Endometrial microvascular endothelial cells (primary cell): ENCODE results near the gene ANKS1B. TPM values are rescaled to one million over a fixed set of nuclear protein-coding genes. Genes with fewer than 3 reads are reported as not detected.
"Not testable (repeated sequence)": the region's sequence is repeated elsewhere in the genome, so short reads cannot be mapped to it uniquely, and the experiment has no call there.

Experiments
- in situ Hi-C: cut with HindIII; loops from 2 replicates; pipeline ENCODE4 v1.10.0; 2017; ENCODE audit warnings: low sequenced_read_pairs, low pct_unique_long_range_greater_than_20kb; ENCODE audit errors: inconsistent ontology term
- total RNA-seq: library from RNA; depleted of rRNA; stranded (reverse); fragments of >200 nt; gene quantifications from one replicate; pipeline ENCODE4 v1.2.3, GENCODE V29; 2015; ENCODE audit errors: inconsistent ontology term

Gene ANKS1B
- total RNA-seq, 1 donor from 2014 or later = not detected

DNA sequence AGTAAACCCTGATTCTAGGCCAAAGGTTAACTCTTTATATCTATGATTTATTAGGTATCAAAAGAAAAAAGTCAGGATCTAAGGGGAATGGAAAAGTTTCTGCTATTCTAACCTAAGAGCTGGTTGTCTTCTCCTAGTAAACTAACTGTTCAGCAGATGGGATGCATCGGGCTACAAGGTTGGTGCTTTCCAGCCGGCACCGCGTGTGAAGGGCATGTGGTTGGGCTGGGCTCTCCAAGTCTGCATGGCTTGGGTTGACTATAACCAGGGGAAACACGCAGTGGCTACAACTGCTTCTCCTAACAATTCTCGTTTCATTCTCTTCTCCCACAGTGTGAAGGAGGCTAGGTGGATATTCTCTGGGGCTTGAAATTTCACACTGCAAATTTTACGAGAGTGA is 985.2 kb downstream of the ANKS1B start:
- in situ Hi-C loops = no loop called here

DNA sequence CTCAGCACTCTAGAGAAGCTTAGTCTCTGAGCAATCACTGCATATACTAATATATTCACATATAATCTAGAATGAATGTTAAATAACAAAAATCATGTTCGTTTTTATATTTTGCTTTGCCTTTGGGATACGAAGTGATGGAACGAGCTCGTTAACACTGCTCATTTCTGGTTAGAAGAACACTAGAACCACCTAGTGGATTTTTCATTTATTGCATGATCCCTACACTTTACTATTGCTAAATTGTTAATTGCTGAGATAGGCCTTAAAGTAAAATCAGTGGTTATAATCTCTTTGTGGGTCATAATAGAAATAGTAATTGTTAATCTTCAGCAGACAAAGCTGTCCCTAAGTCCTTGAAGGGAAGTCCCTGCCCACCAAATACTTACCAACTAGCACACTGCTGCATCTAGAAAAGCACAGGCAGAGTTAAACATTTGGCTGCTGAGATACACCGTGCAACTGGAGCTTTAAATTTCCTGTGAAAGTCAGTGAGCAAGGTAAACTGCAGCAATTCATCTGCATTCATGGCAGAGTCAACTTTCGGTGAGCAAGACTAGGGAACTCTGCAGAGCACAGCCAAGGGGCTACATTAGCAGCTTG is 985.9 kb downstream of the ANKS1B start:
- in situ Hi-C loops = no loop called here

DNA sequence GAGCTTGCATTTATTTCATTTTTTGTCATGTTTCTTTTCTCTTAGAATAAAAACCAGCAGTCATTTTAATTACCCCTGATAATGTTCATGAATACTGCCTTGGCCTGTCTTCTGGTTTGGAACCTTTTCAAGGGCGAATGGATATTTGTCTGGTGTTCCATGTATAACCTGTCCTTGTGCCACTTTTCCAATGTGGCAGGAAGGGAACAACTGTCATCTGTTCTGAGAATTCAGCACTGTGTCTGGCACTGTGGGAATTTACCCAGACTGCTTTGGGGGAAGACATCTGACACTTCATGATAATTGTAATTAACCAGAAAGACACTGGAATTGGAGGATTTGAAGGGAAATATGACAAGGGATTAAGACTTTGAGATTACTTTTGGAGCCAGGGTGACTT is 986.8 kb downstream of the ANKS1B start:
- in situ Hi-C loops = no loop called here

DNA sequence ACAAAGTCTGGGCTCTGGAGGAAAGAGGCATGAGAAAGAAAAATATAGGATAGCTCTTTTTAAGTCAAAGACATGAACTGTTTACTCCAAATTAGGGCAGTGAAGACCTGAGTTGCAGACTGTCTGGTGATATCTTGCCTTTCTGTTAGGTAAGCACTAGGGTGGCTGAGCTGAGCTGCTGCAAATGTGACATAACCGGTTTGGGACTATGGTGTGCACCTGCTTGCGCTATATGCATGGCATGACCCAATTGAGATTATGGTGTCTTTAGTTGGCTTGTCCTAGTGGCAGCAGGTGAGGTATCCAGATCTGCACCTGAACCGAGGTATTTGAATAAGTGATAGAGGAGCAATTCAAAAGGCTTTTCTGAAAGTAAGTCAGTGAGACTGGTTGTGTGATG is 994.1 kb downstream of the ANKS1B start:
- in situ Hi-C loops = no loop called here

DNA sequence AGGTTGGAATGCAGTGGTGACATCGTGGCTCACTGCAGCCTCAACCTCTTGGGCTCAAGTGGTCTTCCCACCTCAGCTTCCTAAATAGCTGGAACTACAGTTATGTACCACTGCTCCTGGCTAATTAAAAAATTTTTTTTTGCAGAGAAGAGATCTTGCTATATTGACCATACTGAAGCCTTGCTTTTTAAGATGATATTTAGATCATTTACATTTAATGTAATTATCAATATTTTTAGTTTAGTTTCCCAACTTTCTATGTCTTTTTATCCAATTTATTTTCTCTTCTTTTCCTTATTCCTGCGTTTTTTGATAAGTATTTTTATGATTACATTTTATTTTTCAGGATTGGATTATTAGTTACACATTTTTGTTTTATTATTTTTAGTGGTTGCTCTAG is 999.6 kb downstream of the ANKS1B start:
- in situ Hi-C loops = no loop called here

DNA sequence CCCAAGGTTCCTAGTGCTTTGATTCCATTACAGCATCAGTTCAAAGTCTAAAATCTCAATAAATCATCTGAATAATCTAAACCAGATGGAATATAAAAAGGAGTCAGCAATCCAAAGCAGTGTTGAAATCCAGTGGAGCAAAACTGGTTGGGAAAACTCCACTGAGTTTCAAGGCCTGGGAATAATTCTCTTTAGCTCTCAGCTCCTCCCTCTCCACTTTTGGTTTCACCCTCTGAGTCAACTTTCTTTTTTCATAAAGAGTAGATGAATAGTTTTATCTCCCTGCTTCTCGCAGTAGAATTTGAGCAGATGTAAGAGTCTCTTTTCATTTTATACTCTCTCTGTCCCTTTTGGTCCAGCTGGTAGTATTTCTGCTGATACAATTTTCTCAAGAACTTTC is 1001.1 kb downstream of the ANKS1B start:
- in situ Hi-C loops = no loop called here

DNA sequence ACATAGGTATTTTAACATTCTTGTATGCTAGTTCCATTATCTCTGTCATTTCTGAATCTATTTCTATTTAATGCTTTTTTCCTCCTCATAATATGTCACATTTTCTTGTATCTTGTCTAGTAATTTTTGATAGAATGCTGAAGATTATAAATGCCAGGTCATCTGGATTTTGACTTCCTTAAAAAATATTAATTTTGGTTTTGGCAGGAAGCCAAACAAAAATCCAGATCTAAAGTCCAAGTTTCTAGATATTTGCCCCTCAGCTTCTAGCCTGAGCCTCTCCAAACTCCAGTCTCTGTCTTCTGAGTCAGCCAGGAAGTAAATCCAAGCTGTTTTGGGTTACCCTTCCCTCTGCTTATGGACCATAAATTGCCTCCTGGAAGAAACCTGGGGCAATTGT is 1004.2 kb downstream of the ANKS1B start:
- in situ Hi-C loops = no loop called here

DNA sequence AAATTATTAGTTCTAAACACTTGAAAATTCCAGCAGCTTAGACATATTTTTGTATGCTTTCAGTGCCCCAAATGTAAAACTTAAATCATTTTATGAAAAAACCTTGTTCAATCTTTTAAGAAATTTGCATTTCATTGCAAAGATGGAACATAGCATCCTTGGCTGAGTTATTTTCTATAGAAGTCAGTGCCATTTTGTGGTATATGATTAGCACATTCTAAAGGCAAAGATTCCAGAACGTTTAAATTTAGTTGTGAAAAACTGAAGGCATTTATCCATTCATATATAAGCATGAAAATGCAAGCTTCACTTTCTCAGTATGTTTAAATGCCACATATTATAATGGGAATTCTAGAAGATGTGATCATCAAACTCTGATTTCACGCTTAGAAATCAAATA is 1007.5 kb downstream of the ANKS1B start:
- in situ Hi-C loops = no loop called here

DNA sequence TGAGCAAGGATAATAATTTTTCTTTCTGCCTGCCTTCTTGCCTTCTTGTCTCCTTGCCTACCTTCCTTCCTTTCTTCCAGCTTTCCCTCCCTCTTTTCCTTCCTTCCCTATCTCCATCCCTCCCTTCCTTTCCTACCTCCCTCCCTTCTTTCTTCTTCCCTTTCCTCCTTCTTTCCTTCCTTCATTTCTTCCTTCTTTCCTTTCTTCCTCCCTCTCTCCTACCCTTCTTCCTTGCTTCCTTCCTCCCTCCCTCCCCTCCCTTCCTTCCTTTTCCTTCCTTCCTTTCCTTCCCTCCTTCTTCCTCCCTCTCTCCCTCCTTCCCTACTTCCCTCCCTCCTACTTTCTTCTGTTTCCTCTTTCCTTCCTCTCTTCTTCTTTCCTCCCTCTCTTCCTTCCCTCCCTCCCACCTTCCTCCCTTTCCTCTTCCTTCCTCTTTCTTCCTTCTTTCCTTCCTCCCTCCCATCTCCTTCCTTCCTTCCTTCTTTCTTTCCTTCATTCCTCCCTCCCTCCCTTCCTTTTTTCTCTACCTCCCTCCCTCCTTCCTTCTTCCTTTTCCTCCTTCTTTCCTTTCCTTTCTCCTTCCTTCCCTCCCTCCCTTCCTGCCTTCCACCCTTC is 1009.9 kb downstream of the ANKS1B start:
- in situ Hi-C loops = no loop called here

DNA sequence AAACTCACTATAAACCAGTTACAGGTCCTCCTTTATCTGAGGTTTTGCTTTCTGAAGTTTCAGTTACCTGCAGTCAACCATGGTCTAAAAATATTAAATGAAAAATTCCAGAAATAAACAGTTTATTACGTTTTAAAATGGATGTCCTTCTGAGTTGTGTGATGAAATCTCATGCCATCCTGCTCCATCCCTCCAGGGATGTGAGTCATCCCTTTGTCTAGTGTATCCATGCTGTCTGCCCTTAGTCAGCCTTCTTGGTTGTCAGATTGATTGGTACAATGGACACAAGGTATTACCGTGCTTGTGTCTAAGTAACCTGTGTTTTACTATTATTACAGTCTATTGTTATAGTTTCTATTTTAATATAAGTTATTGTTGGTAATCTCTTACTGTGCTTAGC is 1011.3 kb downstream of the ANKS1B start:
- in situ Hi-C loops = no loop called here

DNA sequence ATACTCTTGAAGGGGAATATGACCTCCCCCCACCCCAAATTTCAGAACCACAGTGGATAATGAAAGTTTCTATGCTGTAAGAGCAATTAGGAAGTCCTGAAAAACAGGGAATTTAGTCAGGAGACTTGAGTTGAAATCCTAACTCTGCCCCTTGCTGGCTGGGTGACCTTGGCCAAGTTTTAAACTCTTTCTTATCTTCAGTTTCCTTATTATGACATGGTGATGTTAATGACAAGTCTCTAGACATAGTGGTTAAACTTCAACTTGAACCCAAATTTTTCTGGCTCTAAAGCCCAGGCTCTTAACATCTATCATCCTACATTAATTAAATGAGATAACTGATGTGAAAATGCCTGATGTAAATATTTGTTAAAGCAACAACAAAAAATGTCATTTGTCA is 1013.8 kb downstream of the ANKS1B start:
- in situ Hi-C loops = no loop called here

DNA sequence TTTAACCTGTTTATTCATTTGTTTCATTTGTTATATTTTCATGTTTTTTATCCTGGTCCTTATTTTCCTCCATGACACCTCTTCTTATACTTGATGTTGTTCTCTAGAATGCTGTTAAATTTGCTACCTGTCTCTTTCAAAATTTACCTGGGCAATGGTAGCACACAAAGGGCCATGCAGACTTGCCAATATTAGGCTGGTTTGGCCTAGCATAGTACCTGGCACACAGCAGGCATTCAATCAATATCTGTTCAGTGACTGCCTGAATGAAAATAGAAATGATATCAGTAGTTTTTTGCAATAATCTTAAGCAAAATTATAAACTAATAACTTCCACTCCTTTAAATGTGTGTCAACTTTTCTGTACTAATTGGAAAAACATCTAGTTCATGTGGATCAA is 1014.5 kb downstream of the ANKS1B start:
- in situ Hi-C loops = no loop called here

DNA sequence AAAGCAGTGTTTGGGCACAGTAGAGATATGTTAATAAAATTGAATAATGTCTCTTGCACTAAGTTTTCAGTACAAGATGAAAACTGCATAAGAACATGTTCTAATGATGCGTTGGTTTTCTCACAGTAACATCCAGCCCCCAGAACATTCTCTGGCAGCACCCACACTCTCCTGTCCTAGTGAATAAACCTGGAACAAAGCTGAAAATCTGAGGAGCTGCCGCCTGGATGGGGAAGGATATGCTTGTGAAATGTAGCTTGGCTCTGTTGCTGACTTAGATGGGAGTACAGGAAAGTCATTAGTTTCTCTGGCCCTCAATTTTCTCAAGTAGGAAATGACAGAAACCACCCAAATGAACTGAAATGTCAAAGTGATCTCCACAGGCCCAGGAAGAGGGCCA is 1015.8 kb downstream of the ANKS1B start:
- in situ Hi-C loops = no loop called here

DNA sequence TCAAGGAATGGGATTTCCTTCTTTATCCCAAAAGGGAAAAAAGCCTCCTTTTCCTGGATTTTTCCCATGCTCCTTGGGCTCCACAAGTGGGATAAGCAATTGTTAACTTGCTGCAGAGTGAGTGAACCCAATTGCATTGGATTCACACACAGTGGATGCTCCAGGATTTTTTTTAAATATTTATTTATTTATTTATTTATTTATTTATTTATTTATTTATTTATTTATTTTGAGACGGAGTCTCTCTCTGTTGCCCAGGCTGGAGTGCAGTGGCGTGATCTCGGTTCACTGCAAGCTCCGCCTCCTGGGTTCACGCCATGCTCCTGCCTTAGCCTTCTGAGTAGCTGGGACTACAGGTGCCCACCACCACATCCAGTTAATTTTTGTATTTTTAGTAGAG is 1027.6 kb downstream of the ANKS1B start:
- in situ Hi-C loops = not testable (repeated sequence)

DNA sequence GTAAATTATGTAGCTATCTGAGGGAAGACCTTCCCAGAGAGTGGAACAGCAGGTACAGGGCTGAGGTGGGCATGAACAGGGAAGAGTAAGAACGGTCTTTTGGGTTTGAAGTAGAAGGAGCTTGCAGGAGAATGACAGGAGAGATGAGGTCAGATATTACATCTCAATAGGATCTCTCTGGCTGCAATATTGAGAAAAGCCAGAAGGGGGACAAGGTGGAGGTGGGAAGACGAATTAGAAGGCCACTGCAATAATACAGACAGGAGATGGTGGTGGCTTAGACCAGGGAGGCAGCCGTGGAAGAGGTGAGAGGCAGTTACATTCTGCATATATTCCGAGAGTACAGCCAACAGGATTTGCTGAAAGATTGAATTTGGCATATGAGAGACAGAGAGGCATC is 1029.5 kb downstream of the ANKS1B start:
- in situ Hi-C loops = no loop called here

DNA sequence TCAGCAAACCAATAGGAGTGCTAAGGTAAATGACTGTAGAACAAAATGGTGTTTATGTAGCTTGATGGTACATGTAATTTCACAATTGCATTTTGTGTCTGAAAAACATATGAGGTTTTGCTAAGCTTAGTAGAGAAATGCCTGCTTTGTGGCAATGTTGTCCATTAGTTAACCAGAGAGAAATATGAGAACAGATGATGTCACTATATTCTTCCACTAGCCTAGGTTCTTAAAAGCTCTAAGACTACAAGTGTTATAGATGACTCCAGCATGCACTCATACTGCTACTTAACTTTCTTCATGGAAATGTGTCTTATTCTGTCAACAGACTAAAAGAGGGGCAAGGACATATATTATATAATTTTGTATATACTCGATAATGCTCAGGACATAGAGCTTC is 1030.2 kb downstream of the ANKS1B start:
- in situ Hi-C loops = no loop called here

DNA sequence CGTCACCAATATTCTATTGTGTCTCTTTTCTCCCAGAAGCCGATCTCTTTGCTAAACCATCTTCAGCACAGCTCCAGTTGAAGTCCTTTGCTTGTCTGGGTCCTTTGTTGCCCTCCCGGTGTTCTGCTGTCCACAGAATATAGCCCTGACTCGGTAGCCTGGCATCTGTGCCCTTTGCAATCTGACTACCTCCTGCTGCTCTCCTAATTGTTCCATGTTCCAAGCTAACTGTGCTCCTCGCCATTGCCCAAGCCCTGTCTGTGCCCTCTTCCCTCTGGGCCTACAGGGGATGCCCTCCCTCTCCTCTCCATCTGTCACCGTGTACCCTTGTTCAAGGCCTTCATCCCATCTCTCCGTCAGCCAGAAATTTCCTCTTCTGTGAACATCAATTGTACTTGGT is 1033.3 kb downstream of the ANKS1B start:
- in situ Hi-C loops = no loop called here

DNA sequence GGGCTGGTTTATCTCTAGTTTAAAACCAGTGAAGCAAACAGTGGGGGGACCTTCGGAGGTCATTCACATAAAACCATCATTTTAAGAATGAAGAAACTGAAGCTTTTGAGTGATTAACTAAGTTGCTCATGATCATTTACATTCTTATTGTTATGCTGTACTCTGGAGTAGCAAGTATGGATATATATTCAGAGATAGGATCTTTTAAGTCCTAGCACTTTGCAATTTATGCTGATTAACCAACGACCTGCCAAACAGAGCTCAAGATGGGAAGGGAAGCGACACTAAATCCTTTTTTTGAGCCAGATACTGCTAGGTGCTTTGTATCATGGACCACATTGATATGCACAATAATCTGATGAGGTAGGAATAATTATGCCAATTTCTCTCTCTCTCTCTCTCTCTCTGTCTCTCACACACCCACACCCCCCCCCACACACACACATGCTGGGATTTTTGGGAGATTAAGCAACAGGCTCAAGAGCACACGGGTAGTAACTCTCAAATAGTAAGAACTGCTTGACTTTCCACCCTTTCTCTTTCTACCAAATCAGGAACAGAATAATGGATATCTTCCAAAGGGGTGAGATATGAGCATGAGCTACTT is 1036.3 kb downstream of the ANKS1B start:
- in situ Hi-C loops = no loop called here

DNA sequence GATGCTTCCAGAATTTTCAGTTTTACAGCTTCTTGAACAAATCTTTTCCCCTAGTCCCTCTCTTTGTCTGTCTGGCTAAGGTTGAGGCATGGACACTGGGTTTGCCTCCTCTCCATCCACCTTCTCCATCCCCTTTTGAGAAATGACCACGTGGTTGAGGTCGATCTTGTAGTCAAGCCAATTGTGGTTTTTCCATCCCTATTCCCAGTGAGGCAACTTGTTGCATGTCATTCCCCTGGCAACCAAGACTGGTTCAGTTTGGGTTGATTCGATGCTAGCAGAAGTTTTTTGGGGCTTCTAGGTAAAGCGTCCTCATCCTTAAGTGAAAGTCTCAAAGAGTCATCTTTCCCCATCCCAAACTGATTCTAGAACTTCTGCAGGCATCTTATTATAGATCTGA is 1038.9 kb downstream of the ANKS1B start:
- in situ Hi-C loops = no loop called here

DNA sequence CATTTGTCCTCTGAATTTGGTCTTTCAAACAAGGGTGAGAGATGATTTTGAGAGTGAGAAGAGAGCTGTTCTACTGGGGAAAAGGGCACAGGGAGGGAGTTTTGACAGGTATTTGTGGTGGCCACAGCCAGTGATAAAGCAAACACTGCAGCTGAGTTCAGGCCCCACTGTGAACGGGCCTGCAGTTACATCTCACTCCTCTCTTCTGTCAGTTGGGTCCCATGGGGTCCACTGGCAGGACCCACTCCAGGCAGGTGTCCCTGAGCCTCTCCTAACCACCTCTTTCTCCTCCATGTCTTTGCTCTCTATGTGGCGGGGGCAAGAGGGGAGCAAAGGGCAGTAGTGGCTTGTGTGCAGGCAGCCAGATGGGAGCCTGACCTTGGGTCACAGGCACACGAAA is 1044.8 kb downstream of the ANKS1B start:
- in situ Hi-C loops = no loop called here

DNA sequence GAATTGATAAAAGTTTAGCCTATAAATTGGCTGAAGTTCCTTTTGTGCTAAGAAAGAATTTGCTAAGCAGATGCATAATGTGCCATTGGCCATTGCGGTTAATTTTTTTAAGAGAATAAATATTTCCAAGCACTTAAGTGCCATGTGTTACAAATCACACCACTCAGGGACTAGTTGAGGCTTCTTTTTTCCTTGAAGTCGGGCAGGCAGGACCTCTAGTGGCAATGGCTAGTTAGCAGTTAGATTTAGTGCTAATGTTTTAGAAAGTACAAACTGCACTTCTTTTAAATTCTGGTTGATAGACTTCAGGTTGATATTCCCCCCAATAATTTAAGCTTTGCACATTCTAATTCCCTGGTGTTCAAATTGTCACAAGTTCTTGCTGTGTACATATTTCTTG is 1045.4 kb downstream of the ANKS1B start:
- in situ Hi-C loops = no loop called here
